ENCODE data around the gene LPAR1. TPM values are rescaled to one million over a fixed set of nuclear protein-coding genes. Genes with fewer than 3 reads are reported as not detected.
"Not testable (repeated sequence)": the region's sequence is repeated elsewhere in the genome, so short reads cannot be mapped to it uniquely, and the experiment has no call there.

LPAR1 gene
- total and polyA plus RNA-seq, 12 donors, result 9.6 to 65.2 (median 22.4) TPM

- no peaks in the 10 kb centered on the region for H3K27me3 ChIP-seq
- TF ChIP-seq POLR2A (IDR thresholded peaks at IDR 0.05), result no peak
- TF ChIP-seq CTCF (IDR thresholded peaks at IDR 0.05), result no peak
- H3K9me3 ChIP-seq (replicated peaks in 1 of 3), result no peaks in the 10 kb centered on the region
- WGBS, 4 donors, result 51 to 67% (median 66%) methylated on average over 3 of the region's 3 CpGs
- no peaks in the 10 kb centered on the region for H3K4me1 ChIP-seq (replicated peaks in 1 of 2)
- H3K36me3 ChIP-seq (replicated peaks in 1 of 2), result no peaks in the 10 kb centered on the region
- H3K27ac ChIP-seq, result no peak overlapping the region
- no peak overlapping the region for H3K4me3 ChIP-seq
- intact Hi-C loops (cut with DNase I), result no loop called here
- DNase-seq, result no peak
These were observed 13.1 kb upstream of the LPAR1 start for GRCh38 chr9:111051400-111051799.

GRCh38 chr9:111050819-111051218 lies 12.5 kb upstream of the LPAR1 start:
- no peak for TF ChIP-seq POLR2A (IDR thresholded peaks at IDR 0.05)
- TF ChIP-seq CTCF (IDR thresholded peaks at IDR 0.05), result no peak
- Histone ChIP-seq H3K4me3 (no peak overlapping the region), H3K27me3 (no peaks in the 10 kb centered on the region), H3K4me1 (replicated peaks in 1 of 2) (no peaks in the 10 kb centered on the region), H3K36me3 (replicated peaks in 1 of 2) (no peaks in the 10 kb centered on the region), H3K9me3 (replicated peaks in 1 of 3) (no peaks in the 10 kb centered on the region), H3K27ac (no peak overlapping the region)
- DNase-seq, result no peak
- intact Hi-C loops (cut with DNase I), result no loop called here

GRCh38 chr9:111047287-111047686 lies 9.0 kb upstream of the LPAR1 start:
- H3K27ac ChIP-seq; DNase-seq; intact Hi-C loops (cut with DNase I); H3K4me3 ChIP-seq; H3K9me3 ChIP-seq (replicated peaks in 1 of 3); H3K36me3 ChIP-seq (replicated peaks in 1 of 2); H3K4me1 ChIP-seq (replicated peaks in 1 of 2); H3K27me3 ChIP-seq: not testable (repeated sequence)
- 79 to 91% (median 85%) methylated on average over 2 of the region's 2 CpGs for WGBS, 4 donors

- no peaks in the 10 kb centered on the region for H3K36me3 ChIP-seq (replicated peaks in 1 of 2)
- H3K4me1 ChIP-seq (replicated peaks in 1 of 2), result no peaks in the 10 kb centered on the region
- DNase-seq, result no peak
- no peak overlapping the region for H3K4me3 ChIP-seq
- TF ChIP-seq POLR2A (IDR thresholded peaks at IDR 0.05), result no peak
- no peak for TF ChIP-seq CTCF (IDR thresholded peaks at IDR 0.05)
- H3K9me3 ChIP-seq (replicated peaks in 1 of 3), result no peaks in the 10 kb centered on the region
- intact Hi-C loops (cut with DNase I), result no loop called here
- H3K27me3 ChIP-seq, result peaks cover 5% of the 10 kb centered on the region
- H3K27ac ChIP-seq, result no peak overlapping the region
- 45 to 57% (median 52%) methylated on average over 5 of the region's 5 CpGs for WGBS, 4 donors
These were observed 3.6 kb upstream of the LPAR1 start for GRCh38 chr9:111041902-111042301.

GRCh38 chr9:111040494-111040893 lies 2.2 kb upstream of the LPAR1 start:
- 72 to 89% (median 79%) methylated on average over 3 of the region's 3 CpGs for WGBS, 4 donors
- H3K36me3 ChIP-seq (replicated peaks in 1 of 2), result no peaks in the 10 kb centered on the region
- DNase-seq, result no peak
- H3K27me3 ChIP-seq, result peaks cover 5% of the 10 kb centered on the region
- TF ChIP-seq CTCF (IDR thresholded peaks at IDR 0.05) (no peak), POLR2A (IDR thresholded peaks at IDR 0.05) (no peak)
- no peaks in the 10 kb centered on the region for H3K4me1 ChIP-seq (replicated peaks in 1 of 2)
- no peak overlapping the region for H3K4me3 ChIP-seq
- H3K27ac ChIP-seq, result no peak overlapping the region
- intact Hi-C loops (cut with DNase I), result no loop called here
- no peaks in the 10 kb centered on the region for H3K9me3 ChIP-seq (replicated peaks in 1 of 3)

All from adrenal gland (tissue), 12 donors.